ENCODE measurements around the gene ZNF282. TPM values are rescaled to one million over a fixed set of nuclear protein-coding genes. Genes with fewer than 3 reads are reported as not detected.
A peak's percentile ranks its signal among the peaks of the same experiment; 100 is the strongest.

Gene ZNF282
- total and polyA plus RNA-seq, 9 of the 15 experiments (the other 6 are each of a cell fraction or from before 2014, with no cell fraction given): 0.76 to 58.6 (median 17.4) TPM

DNA sequence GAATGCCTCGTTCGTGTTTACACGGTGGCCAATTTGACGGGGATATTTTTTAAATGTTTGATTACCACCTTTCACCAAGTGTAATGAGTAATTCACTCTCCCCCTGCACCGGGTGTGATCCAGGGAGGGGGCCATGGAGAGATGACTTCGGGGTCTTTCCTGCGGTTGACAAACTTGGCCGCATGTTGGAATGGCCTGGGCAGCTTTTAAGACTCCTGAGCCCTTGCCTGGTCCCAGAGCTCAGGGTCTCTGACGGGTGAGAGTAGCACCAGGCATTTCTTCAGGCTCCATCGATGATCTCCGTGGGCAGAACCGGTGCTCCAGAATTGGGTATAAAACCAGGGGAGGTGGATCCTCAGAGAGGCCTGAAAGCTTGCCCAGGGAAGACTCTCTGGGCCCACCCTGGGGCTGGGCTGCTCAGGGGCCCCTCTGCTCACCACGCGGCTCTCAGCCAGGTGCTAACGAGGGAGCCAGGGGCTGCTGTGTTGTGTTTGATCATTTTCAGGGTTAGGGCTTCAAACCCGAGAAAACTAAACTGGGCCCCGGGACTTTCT, 882 bp downstream of the ZNF282 start (continued):
- TF ChIP-seq CCNT2 (IDR thresholded peaks at IDR 0.05; ENCODE audit: borderline replicate concordance, extremely low read depth, insufficient read length, low read depth, low read length) (no peak), KLF6 (CRISPR knock-in tag; IDR thresholded peaks at IDR 0.05; ENCODE audit: borderline replicate concordance) (no peak), MXI1 (IDR thresholded peaks at IDR 0.05; ENCODE audit: low read depth, low read length) (no peak), CBFB (CRISPR knock-in tag; IDR thresholded peaks at IDR 0.05) (0 out of 2 replicates have a peak, but pooled peaks have one; percentile 52), TAF9B (IDR thresholded peaks at IDR 0.05; ENCODE audit: partially characterized antibody) (no peak), SAFB (IDR thresholded peaks at IDR 0.05; ENCODE audit: borderline replicate concordance, low read depth, low read length) (no peak), ZNF583 (CRISPR knock-in tag; IDR thresholded peaks at IDR 0.05) (no peak), TAF1 (IDR thresholded peaks at IDR 0.05; ENCODE audit: control insufficient read depth, extremely low read depth, insufficient read depth, low read length, severe bottlenecking) (no peak), ZNF589 (CRISPR knock-in tag; IDR thresholded peaks at IDR 0.05; ENCODE audit: low read depth) (no peak), TEAD4 (IDR thresholded peaks at IDR 0.05; ENCODE audit: low read length) (0 out of 2 replicates have a peak, but pooled peaks have one; percentile 21), TEAD4 (CRISPR knock-in tag; IDR thresholded peaks at IDR 0.05; ENCODE audit: borderline replicate concordance) (no peak), ZNF263 (CRISPR knock-in tag; IDR thresholded peaks at IDR 0.05; ENCODE audit: borderline replicate concordance) (0 out of 2 replicates have a peak, but pooled peaks have one; percentile 9), RCOR1 (IDR thresholded peaks at IDR 0.05; ENCODE audit: borderline replicate concordance in 1 of 2, low read depth in 2 of 2, low read length in 2 of 2) (no peak), RBBP5 (IDR thresholded peaks at IDR 0.05; ENCODE audit: borderline replicate concordance, insufficient read depth, low read length, poor library complexity, severe bottlenecking) (no peak), DNMT1 (IDR thresholded peaks at IDR 0.05) (no peak), MAZ (CRISPR knock-in tag; conservative IDR thresholded peaks at IDR 0.05 in 1 of 2, IDR thresholded peaks at IDR 0.05 in 1 of 2) (no peak; a peak in 1 of 4 replicates), HNRNPUL1 (IDR thresholded peaks at IDR 0.05; ENCODE audit: low read length) (no peak), CBX1 (IDR thresholded peaks at IDR 0.05; ENCODE audit: low read depth) (no peak)
- TF ChIP-seq, protein P1, sequence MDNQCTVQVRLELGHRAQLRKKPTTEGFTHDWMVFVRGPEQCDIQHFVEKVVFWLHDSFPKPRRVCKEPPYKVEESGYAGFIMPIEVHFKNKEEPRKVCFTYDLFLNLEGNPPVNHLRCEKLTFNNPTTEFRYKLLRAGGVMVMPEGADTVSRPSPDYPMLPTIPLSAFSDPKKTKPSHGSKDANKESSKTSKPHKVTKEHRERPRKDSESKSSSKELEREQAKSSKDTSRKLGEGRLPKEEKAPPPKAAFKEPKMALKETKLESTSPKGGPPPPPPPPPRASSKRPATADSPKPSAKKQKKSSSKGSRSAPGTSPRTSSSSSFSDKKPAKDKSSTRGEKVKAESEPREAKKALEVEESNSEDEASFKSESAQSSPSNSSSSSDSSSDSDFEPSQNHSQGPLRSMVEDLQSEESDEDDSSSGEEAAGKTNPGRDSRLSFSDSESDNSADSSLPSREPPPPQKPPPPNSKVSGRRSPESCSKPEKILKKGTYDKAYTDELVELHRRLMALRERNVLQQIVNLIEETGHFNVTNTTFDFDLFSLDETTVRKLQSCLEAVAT (IDR thresholded peaks at IDR 0.05): no peak
- TF ChIP-seq, protein P2, sequence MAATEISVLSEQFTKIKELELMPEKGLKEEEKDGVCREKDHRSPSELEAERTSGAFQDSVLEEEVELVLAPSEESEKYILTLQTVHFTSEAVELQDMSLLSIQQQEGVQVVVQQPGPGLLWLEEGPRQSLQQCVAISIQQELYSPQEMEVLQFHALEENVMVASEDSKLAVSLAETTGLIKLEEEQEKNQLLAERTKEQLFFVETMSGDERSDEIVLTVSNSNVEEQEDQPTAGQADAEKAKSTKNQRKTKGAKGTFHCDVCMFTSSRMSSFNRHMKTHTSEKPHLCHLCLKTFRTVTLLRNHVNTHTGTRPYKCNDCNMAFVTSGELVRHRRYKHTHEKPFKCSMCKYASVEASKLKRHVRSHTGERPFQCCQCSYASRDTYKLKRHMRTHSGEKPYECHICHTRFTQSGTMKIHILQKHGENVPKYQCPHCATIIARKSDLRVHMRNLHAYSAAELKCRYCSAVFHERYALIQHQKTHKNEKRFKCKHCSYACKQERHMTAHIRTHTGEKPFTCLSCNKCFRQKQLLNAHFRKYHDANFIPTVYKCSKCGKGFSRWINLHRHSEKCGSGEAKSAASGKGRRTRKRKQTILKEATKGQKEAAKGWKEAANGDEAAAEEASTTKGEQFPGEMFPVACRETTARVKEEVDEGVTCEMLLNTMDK (IDR thresholded peaks at IDR 0.05; ENCODE audit: borderline replicate concordance, insufficient read depth, low read depth, low read length, poor library complexity, severe bottlenecking): no peak
- TF ChIP-seq, protein P3, sequence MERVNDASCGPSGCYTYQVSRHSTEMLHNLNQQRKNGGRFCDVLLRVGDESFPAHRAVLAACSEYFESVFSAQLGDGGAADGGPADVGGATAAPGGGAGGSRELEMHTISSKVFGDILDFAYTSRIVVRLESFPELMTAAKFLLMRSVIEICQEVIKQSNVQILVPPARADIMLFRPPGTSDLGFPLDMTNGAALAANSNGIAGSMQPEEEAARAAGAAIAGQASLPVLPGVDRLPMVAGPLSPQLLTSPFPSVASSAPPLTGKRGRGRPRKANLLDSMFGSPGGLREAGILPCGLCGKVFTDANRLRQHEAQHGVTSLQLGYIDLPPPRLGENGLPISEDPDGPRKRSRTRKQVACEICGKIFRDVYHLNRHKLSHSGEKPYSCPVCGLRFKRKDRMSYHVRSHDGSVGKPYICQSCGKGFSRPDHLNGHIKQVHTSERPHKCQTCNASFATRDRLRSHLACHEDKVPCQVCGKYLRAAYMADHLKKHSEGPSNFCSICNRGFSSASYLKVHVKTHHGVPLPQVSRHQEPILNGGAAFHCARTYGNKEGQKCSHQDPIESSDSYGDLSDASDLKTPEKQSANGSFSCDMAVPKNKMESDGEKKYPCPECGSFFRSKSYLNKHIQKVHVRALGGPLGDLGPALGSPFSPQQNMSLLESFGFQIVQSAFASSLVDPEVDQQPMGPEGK (CRISPR knock-in tag; IDR thresholded peaks at IDR 0.05; ENCODE audit: borderline replicate concordance): no peak
